Jurkat, Clone E6-1 (cell line): ENCODE data around the gene HIP1.
"Not testable (repeated sequence)": the region's sequence is repeated elsewhere in the genome, so short reads cannot be mapped to it uniquely, and the experiment has no call there.

ENCODE experiments used
- DNase-seq: peaks from one replicate; pipeline ENCODE4 v3.0.0-alpha.2; 2011; ENCODE audit warnings: low read depth, low spot score
- H3K4me3 ChIP-seq: 2 replicates; pipeline ENCODE4 v1.5.1; 2011; ENCODE audit warnings: mild to moderate bottlenecking, low read length, control low read depth, moderate library complexity

The HIP1 gene

DNA sequence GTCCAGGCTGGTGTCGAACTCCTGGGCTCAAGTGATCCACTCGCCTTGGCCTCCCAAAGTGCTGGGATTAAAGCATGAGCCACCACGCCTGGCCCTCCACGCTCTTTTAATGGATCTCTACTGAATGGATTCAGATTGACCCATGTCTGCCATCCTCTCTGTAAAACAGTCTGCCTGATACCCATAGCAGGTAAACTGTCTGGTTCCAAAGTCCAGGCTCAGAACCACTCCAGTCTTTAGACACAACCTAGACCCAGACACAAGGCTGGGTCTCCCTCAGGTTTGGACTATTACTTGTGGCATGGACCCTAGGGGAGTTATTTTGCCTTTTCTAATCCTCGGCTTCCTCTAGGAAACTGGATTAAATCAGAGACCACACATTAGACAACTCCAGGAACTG, 19.1 kb downstream of the HIP1 start:
- no peak for DNase-seq
- H3K4me3 ChIP-seq, result no peak overlapping the region

DNA sequence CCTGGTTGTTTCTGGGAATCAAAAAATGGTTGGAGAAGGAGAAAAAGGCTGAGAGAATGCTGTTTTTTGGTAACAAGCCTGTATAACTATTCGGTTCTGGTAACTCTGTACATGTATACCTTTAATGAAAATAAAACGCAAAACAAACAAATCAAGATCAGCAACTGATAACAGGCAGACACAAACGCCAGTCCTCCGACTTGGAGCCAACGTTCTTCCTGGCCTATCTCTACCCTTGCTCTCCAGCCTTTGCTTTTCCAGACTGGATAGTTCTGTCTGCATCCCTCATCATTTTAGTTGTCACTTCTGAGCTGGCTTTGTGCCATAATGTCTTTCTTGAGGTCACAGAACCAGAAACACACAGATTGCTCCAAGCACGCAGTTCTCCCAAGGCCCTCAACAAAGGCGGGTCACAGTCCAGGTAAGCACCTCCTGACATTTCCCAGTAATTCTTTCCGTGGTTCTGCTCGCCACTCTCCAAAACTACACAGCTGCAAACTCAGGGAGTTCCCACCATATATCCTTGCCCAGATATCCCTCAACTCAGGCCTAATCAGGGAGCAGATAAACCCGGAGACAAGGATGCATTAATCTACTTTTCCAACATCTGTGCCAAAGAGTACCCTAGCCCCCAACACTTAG, 20.2 kb downstream of the HIP1 start:
- DNase-seq, result no peak

DNA sequence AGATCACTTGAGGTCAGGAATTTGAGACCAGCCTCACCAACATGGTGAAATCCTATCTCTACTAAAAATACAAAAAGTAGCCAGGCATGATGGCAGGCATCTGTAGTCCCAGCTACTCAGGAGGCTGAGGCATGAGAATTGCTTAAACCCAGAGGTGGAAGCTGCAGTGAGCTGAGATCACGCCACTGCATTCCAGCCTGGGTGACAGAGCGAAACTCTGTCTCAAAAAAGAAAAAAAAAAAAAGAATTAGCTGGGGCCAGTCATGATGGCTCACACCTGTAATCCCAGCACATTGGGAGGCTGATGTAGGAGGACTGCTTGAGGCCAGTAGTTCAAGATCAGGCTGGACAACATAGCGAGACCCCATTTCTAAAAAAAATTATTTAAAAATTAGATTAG, 21.0 kb downstream of the HIP1 start:
- not testable (repeated sequence) for DNase-seq

More for the DNA sequence above, 20.2 kb downstream of the HIP1 start:
- H3K4me3 ChIP-seq, result no peak overlapping the region

DNA sequence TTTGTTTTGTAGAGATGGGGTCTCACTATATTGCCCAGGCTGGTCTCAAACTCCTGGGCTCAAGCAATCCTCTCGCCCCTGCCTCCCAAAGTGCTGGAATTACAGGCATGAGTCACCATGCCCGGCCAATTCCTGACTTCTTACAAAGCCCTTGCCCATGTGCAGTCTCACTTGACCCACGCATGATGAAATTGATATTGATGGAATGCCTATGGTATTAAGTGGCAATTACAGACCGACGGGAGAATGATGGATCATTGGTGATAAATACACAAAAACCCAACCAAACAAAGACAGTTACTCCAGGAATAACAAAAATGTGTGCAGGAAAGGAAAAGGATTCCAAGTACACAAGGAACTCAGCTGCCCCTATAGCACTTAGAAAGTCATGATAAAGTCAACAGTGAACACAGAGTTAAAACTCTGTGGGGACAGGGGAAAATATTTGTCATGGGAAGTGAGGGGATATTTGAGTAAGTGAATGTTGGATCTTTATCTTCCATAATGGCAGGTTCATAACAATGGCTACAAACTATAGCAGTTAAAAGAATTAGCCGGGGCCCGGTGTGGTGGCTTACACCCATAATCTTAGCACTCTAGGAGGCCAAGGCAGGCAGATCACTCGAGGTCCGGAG, 21.6 kb downstream of the HIP1 start:
- H3K4me3 ChIP-seq, result no peak overlapping the region
- no peak for DNase-seq

More for the DNA sequence above, 21.0 kb downstream of the HIP1 start:
- H3K4me3 ChIP-seq, result not testable (repeated sequence)

DNA sequence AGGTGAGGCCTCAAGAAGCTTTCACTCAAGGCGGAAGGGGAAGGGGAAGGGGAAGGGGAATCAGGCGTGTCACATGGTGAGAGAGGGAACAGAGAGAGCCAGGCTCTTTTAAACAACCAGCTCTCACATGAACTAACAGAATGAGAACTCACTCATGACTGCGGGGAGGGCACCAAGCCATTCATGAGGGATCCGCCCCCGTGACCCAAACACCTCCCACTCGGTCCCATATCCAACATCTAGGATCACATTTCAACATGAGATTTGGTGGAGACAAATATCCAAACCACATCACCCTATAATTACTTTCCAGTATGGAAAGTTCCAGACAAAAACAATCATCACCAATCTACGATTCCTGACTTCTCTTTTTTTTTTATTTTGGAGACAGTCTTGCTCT, 22.9 kb downstream of the HIP1 start:
- H3K4me3 ChIP-seq, result no peak overlapping the region
- DNase-seq, result no peak

DNA sequence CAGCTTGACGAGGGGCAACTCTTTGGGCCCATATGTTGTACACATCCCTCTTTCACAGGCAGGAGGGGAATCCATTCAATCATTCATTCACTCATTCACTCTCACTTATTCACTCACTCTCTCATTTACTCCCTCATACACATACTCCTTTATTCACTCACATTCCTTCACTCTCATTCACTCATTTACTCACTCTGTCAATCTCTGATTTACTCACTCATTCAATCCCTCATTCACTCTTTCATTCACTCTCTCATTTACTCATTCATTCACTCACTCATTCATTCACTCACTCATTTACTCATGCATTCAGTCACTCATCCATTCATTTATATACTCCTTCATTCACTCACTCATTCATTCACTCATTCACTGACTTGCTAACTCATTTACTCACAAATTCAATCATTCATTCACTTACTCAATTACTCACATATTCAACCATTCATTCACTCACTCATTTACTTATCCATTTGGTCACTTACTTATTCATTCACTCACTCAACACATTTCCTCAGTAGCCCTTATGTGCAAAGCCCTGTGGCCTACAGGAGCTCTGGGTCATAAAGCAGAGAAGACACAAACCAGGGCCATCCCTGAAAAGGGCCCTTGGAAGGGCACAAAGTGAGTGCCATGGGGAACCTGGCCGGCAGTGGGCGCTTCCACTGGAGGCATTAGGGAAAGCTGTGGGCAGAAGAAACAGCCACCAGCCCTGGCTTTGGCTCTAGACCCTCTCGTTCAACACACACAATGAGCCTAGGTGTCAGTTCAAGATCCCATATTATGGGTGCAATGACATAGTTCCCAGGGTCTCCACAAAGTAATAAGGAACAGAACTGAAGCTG, 26.0 kb downstream of the HIP1 start:
- no peak overlapping the region for H3K4me3 ChIP-seq
- DNase-seq, result no peak

DNA sequence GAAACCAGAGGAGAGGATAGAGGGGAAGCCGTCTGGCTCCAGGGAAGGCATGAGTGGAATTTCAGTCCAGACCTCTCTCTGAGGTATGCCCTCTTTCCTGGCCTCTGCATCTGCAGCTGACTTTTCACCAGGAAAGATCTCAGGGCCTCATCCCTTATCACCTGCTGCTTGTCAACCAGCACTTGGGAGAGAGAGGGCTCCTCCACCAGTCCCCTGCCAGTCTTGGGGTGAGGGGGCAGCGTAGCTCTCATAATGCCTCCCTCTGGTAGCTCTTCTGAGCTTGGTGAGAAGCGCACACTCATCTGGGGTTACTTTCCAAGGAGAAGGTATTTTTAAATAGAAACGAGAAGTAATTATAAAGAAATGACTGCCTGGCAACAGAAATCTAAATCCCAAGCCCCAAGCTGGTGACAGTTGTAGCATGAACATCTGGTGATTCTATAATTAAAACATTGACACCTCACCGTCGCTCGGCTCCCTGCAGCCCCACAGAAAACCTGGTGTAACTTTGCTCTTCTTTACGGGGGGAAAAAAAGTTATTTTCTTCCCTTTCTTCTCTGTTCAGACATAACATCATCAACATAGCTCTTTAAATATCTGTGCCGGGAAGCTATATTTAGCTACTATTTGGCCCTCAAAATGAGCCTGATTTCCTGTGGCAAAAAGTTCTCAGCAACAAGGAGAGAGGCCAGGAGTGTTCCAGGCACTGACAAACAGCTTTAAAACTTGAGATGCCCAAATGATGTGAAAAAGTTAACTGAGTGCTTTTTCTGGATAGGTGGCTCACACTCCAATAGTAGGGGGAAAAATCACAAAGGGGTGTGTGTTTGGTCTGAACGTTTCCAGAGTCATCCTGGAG, 26.9 kb downstream of the HIP1 start:
- no peak for DNase-seq
- H3K4me3 ChIP-seq, result no peak overlapping the region

DNA sequence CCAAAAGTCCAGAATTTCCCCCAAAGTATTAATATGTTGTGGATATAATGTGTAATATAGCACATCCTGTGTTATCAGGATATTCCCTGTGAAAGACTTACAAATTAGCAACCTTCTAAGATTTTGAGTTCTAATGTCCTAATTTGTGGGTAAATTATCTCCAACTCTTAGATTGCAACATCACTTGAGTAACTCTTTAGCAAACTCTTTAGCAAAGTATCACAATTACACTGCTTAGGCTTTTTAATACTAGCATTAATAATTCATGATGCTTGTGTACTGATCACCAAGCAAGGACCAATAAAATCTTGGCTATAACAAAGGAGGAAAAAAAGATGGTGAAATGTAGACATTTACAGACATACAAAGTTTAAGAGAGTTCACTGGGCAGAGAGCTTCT, 27.7 kb downstream of the HIP1 start:
- DNase-seq, result no peak
- H3K4me3 ChIP-seq, result no peak overlapping the region

DNA sequence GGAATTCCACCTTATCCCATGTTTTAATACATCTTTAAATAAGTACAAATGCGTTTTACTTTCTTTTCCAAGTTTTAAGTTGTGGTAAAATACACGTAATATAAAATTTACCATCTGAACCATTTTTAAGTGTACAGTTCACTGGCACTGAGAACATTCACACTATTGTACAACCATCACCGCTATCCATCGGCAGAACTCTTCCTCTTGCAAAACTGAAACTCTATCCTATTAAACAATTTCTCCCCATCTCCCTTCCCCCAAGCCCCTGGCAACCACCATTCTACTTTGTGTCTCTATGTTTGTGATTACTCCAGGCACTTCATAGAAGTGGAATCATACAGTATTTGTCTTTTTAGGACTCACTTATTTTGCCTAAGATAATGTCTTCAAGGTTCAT, 33.8 kb downstream of the HIP1 start:
- H3K4me3 ChIP-seq, result no peak overlapping the region
- no peak for DNase-seq

DNA sequence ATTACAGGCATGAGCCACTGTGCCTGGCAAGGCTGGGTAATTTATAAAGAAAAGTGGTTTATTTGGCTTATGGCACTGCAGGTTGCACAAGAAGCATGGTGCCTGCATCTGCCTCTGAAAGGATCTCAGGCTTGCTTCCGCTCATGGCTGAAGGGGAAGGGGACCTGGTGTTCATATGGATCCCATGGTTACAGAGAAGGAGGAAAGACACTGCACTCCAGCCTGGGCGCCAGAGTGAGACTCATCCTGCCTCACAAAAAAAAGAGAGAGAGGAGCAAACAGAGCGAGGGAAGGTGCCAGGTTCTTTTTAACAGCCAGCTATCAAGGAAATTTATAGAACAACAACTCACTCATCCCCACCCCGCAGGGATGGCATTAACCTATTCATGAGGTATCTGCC, 36.2 kb downstream of the HIP1 start:
- DNase-seq, result no peak
- no peak overlapping the region for H3K4me3 ChIP-seq

DNA sequence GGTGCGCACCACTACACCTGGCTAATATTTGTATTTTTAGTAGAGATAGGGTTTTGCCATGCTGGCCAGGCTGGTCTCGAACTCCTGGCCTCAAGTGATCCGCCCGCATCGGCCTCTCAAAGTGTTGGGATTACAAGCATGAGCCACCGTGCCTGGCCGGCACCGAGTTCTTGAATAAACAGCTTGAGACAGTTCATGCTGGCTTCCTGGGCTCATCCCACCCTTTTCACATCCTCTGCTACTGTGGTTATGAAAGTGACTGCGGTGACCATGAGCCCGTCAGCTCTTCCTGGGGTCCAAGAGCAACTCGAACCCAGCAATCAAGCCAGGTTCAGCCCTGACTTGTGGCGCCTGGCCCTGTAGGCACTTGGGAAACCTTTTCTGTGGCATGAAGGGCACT, 38.7 kb downstream of the HIP1 start:
- no peak for DNase-seq

DNA sequence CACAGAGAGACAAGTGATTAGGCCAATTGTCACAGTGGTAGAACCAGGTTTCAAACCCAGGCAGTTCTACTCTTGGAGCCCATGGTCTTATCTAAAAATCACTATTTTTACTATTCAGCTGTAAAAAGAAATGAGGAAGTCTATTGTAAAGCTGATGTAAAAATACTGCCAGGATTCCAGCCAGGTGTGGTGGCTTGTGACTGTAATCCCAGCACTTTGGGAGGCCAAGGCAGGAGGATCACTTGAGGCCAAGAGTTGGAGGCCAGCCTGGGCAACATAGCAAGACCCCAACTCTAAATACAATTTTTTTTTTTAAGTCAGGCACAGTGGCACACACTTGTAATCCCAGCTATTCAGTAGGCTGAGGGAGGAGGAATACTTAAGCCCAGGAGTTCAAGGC, 40.4 kb downstream of the HIP1 start:
- no peak overlapping the region for H3K4me3 ChIP-seq
- no peak for DNase-seq

More for the DNA sequence above, 38.7 kb downstream of the HIP1 start:
- H3K4me3 ChIP-seq, result no peak overlapping the region

DNA sequence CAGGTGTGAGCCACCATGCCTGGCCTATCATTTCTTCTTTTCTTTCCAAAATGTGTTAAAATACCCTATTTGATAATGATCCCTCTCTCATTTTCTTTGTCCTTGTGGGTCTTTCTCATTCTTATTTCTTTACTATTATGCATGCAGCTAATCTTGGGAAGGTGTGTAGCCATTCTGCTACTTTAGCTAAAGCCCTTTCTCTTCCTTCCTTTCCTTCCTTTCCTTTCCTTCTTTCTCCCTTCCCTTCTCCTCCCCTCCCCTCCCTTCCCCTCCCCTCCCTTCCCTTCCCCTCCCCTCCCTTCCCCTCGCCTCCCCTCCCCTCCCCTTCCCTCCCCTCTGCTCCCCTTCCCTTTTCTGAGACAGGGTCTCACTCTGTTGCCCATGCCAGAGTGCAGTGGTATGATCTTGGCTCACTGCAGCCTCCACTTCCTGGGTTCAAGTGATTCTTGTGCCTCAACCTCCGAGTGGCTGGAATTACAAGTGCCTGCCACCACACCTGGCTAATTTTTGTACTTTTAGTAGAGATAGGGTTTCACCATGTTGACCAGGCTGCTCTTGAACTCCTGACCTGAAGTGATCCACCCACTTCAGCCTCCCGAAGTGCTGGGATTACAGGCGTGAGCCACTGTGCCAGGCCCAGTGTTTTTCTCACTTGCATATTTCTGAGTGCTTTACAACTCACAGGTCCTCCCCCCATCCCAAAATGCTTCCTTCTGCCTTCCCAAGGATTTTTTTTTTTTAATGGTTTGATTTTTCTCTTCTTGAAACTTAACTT, 42.3 kb downstream of the HIP1 start:
- H3K4me3 ChIP-seq, result no peak overlapping the region
- no peak for DNase-seq

DNA sequence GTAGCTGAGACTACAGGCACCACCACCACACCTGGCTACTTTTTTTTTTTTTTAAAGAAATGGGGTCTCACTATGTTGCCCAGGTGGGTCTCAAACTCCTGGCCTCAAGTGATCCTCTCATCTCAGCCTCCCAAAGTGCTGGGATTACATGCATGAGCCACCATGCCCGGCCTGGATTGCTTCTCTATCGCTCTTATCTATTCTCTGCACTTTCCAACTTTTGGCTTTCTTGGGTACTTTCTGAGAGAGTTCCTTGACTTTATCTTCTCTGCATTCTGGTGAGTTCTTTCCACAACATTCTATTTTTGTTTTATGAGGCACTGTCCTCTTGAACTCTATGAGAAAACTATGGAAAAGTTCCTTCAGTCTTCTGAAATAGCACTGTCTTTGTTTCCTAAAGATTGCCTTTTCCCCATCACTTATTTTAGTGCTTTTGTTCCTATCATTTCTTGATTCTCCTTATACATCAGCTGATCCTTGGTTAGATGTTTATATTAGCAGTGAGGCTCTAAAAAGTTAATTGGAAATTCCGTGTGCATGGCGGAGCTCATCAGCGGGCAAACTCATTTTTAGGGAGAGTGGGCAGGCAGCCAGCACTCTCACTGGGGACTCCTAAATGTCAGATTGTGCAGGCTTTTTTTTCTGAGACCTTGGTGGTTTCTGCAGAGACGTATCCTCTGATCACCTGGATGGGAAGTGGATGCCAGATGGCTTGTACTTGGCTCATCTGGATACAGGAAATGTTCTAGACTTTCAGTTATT, 43.9 kb downstream of the HIP1 start:
- H3K4me3 ChIP-seq, result no peak overlapping the region
- DNase-seq, result no peak

DNA sequence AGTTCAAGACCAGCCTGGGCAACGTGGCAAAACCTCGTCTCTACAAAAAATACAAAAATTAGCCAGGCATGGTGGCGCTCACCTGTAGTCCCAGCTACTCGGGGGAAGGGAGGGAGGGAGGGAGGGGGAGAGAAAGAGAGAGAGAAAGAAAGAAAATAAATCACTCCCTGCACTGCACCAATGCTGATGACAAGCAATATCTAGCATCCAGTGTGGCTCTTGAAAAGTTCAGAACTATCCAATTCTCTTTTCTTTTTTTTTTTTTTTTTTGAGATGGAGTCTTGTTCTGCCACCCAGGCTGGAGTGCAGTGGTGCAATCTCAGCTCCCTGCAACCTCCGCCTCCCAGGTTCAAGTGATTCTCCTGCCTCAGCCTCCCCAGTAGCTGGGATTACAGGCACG, 45.1 kb downstream of the HIP1 start:
- not testable (repeated sequence) for H3K4me3 ChIP-seq, DNase-seq

DNA sequence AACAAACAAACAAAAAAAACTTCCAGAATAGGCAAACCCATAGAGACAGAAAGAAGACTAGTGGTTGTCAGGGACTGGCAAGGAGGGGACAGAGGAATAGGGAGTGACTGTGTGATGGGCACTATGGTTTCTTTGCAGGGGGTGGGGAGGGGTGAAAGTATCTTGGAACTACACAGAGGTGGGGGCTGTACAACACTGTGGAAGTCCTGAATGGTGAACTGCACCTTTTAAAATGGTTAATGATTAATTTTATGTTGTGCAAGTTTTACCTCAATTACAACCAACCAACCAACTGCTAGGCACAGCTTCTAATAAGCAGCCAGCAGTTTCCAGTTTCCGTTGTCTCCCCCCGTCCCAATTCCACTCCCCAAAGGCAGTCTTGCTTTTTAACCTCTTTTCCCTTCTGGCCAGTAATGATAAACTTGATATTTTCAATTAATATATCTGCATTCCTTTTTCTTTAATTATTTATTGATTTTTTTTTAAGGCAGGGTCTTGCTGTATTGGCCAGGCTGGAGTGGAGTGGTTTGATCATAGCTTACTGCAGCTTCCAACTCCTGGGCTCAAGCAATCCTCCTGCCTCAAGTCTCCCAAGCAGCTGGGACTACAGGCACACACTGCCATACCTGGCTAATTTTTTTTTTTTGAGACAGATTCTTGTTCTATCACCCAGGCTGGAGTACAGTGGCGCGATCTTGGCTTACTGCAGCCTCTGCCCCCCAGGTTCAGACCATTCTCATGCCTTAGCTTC, 46.8 kb downstream of the HIP1 start:
- no peak for DNase-seq

DNA sequence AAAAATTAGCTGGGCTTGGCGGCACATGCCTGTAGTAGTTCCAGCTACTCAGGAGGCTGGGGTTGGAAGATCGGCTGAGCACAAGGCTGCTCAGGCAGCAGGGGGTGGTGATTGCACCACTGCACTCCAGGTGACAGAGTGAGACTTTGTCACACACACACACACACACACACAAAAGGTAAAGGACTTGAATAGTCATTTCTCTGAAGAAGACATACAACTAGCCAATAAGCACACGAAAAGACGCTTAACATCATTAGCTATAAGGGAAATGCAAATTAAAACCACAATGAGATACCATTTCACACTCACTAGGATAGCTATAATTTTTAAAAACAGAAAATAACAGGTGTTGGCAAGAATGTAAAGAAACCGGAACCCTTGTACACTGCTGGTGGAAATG, 48.6 kb downstream of the HIP1 start:
- no peak for DNase-seq
- no peak overlapping the region for H3K4me3 ChIP-seq

More for the DNA sequence above, 46.8 kb downstream of the HIP1 start:
- H3K4me3 ChIP-seq, result no peak overlapping the region
